Common myeloid progenitor, CD34-positive (primary cell): ENCODE measurements around the gene DNHD1.

ENCODE experiments used
- CTCF ChIA-PET: fragments of 350-600 bp; sonication (Branson Sonifier 250); formaldehyde crosslinking; loops from one replicate; lab custom pipeline; 2021; ENCODE audit warnings: antibody characterized with exemption; lab: Charles Lee
- POLR2A ChIA-PET: fragments of 350-600 bp; sonication (Branson Sonifier 250); formaldehyde crosslinking; loops from one replicate; lab custom pipeline; 2021; ENCODE audit warnings: antibody characterized with exemption; lab: Charles Lee
- DNase-seq, 3 donors: peaks; one replicate each; pipeline versions ENCODE4 v3.0.0 to v3.0.0-alpha.2; 2013
- H3K27ac ChIP-seq, 2 experiments: 1 replicate in 1 of 2; 2 replicates in 1 of 2; pipeline ENCODE4 v1.7.0; 2013; ENCODE audit warnings: inconsistent platforms in 2 of 2, low read length in 2 of 2, mild to moderate bottlenecking in 2 of 2, low read depth in 1 of 2, moderate library complexity in 1 of 2; ENCODE audit not compliant: severe bottlenecking in 2 of 2, insufficient read depth in 1 of 2, poor library complexity in 1 of 2
- H3K27me3 ChIP-seq, 5 experiments: replicated peaks in 2 of 5; 1 replicate in 3 of 5; 2 replicates in 2 of 5; pipeline versions ENCODE4 v1.6.1 to v1.7.0; 2013; ENCODE audit warnings: low read length in 4 of 5, mild to moderate bottlenecking in 2 of 5, moderate library complexity in 2 of 5, inconsistent platforms in 1 of 5; ENCODE audit not compliant: insufficient read depth in 5 of 5, control insufficient read depth in 4 of 5
- H3K36me3 ChIP-seq, 4 experiments: 1 replicate in 2 of 4; 2 replicates in 2 of 4; pipeline versions ENCODE4 v1.6.1 to v1.7.0; 2013; ENCODE audit warnings: low read length in 3 of 4, control low read depth in 1 of 4, mild to moderate bottlenecking in 1 of 4; ENCODE audit not compliant: control insufficient read depth in 4 of 4, insufficient read depth in 4 of 4
- H3K4me1 ChIP-seq, 4 experiments: 1 replicate in 3 of 4; 2 replicates in 1 of 4; pipeline versions ENCODE4 v1.6.1 to v1.7.1; 2013; ENCODE audit warnings: low read length in 3 of 4, mild to moderate bottlenecking in 3 of 4, control low read depth in 1 of 4, inconsistent platforms in 1 of 4, moderate library complexity in 1 of 4; ENCODE audit not compliant: control insufficient read depth in 4 of 4, insufficient read depth in 4 of 4; ENCODE audit errors: control extremely low read depth in 1 of 4
- H3K4me3 ChIP-seq, 7 experiments: 1 replicate in 4 of 7; 2 replicates in 3 of 7; pipeline versions ENCODE4 v1.5.1 to v1.7.0; 2013; ENCODE audit warnings: mild to moderate bottlenecking in 7 of 7, low read length in 6 of 7, moderate library complexity in 6 of 7, inconsistent platforms in 2 of 7, low read depth in 2 of 7, control low read depth in 1 of 7; ENCODE audit not compliant: insufficient read depth in 4 of 7, control insufficient read depth in 1 of 7; ENCODE audit errors: extremely low read depth in 1 of 7
- H3K9me3 ChIP-seq, 5 experiments: 1 replicate in 4 of 5; 2 replicates in 1 of 5; pipeline versions ENCODE4 v1.6.1 to v1.7.1; 2013; ENCODE audit warnings: low read length in 4 of 5, mild to moderate bottlenecking in 2 of 5, inconsistent platforms in 1 of 5, low read depth in 1 of 5, moderate library complexity in 1 of 5; ENCODE audit not compliant: control insufficient read depth in 4 of 5, insufficient read depth in 2 of 5; ENCODE audit errors: control extremely low read depth in 1 of 5
- WGBS: methylation state at CpG from one replicate; pipeline ENCODE4 v1.1.5; 2013; ENCODE audit not compliant: insufficient coverage; 5-methylcytosine and 5-hydroxymethylcytosine counted together

The DNHD1 gene

DNA sequence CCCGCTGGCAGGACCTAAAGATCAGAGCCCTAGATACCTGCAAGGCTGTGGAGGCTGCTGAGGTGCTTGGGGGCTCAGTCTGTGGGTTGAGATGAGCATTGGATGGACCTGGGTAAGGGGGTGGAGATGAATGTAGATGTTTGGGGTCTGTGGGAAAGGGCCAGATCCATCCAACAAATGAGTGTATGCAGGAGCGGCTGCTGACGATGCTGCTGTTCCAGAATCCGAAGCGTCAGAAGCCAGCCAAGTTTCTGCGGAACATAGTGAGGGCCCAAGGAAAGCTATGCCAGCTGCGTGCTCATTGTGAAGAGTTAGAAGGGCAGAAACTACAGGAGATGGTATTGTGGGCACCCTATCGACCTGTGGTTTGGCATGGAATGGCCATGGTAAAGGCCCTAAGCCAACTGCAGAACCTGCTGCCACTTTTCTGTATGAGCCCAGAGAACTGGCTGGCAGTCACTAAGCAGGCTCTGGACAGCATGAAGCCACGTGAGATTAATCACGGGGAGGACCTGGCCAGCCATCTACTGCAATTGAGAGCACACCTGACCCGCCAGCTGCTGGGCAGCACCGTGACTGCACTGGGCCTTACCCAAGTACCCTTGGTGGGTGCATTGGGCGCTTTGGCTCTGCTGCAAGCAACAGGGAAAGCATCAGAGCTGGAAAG, 69.8 kb downstream of the DNHD1 start:
- 90% methylated on average over 13 of the region's 13 CpGs for WGBS
- H3K27ac ChIP-seq: no peak overlapping the region
- H3K4me3 ChIP-seq: no peak overlapping the region
- H3K27me3 ChIP-seq: peaks cover 0 to 8% (median 0%) of the 10 kb centered on the region in 5 experiments
- no peaks in the 10 kb centered on the region for H3K9me3 ChIP-seq
- CTCF ChIA-PET: no interaction called here
- H3K4me1 ChIP-seq: peaks cover 0 to 17% (median 8%) of the 10 kb centered on the region in 4 experiments
- H3K36me3 ChIP-seq: peaks cover 0 to 13% (median 2%) of the 10 kb centered on the region in 4 experiments
- POLR2A ChIA-PET: no interaction called here
- no peak for DNase-seq

DNA sequence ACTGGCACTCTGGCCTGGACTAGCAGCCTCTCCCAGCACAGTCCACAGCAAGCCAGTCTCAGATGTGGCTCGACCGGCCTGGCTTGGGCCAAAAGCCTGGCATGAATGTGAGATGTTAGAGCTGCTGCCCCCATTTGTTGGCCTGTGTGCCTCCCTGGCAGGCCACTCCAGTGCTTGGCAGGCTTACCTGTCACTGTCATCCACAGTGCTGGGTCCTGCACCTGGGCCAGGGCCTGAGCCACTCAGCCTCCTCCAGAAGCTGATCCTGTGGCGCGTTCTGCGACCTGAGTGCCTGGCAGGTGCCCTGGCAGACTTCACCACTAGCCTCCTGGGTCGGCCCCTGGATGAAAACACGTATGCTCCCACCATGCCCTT, 70.3 kb downstream of the DNHD1 start:
- DNase-seq: no peak
- POLR2A ChIA-PET: no interaction called here
- Histone ChIP-seq H3K4me3 (no peak overlapping the region), H3K36me3 (peaks cover 0 to 13% (median 2%) of the 10 kb centered on the region in 4 experiments), H3K27me3 (peaks cover 0 to 8% (median 0%) of the 10 kb centered on the region in 5 experiments), H3K9me3 (no peaks in the 10 kb centered on the region), H3K4me1 (peaks cover 0 to 17% (median 8%) of the 10 kb centered on the region in 4 experiments), H3K27ac (no peak overlapping the region)
- 97% methylated on average over 5 of the region's 7 CpGs for WGBS
- CTCF ChIA-PET: no interaction called here

DNA sequence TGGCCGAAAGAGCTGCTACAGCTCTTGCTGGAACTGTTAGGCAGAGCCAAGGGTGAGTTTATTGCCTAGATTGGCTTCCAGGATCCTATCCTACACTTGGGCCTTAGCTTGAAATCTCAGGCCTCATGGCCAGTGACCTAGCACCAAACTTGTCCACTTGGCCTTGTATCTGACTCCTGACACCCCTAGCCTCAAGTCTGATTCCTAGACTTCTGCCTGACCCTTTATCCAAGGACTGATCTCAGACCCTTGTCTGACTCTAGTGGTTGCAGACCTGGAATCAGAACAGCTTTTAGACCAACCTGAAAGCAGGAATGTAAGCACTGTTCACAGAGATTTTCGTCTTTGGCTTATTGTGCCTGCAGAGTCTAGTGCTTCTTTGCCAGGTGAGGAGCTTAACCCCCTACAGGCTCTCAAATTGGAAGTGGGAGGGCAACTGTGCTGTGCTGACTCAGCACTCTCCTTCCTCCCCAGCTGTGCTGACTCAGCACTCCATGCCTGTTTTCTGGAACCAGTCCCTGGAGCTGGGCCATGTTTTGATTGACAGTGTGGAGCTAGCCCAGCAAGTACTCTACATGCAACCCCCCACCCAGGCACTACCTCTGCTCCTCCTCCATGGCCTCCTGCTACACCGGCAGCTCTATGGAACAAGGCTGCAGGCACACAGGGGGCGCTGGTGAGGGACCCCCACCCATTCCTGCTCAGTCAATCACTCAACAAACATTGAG, 71.3 kb downstream of the DNHD1 start:
- ChIA-PET CTCF (interaction anchor here (1.0 to 1.1 kb wide), 3 partner anchors 37 to 115 kb away, joined by 3 to 4 read pairs (median 4); partner anchors contain the start of gene MRPL17), POLR2A (no interaction called here)
- Histone ChIP-seq H3K36me3 (peaks cover 0 to 13% (median 2%) of the 10 kb centered on the region in 4 experiments), H3K4me1 (peaks cover 0 to 17% (median 8%) of the 10 kb centered on the region in 4 experiments), H3K9me3 (no peaks in the 10 kb centered on the region), H3K27ac (peak overlapping the region in 1 of 2 experiments; percentile 15), H3K4me3 (no peak overlapping the region), H3K27me3 (peaks cover 0 to 8% (median 0%) of the 10 kb centered on the region in 5 experiments)
- DNase-seq: peak; percentile 48 to 83 (median 80)
- WGBS: 74% methylated on average over 3 of the region's 4 CpGs

DNA sequence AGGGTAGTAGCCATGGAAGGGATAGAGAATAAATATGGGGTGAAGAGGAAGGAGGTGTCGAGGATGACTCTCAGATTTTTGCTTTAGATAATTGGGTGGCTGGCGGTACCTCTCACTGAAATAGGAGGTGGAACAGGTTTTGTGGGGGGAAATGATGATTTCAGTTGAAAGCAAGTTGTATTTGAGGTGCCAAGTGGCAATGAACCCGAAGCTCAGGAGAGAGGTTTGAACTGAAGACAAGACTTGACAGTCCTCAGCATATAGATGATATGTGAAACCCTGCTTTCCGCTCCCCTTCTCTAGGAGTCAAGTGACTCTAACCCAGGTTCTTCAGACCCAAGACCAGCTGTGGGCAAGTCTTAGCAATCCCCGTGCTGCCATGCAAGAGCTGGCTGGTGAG, 72.6 kb downstream of the DNHD1 start:
- WGBS: 79% methylated on average over 4 of the region's 5 CpGs
- DNase-seq: no peak

DNA sequence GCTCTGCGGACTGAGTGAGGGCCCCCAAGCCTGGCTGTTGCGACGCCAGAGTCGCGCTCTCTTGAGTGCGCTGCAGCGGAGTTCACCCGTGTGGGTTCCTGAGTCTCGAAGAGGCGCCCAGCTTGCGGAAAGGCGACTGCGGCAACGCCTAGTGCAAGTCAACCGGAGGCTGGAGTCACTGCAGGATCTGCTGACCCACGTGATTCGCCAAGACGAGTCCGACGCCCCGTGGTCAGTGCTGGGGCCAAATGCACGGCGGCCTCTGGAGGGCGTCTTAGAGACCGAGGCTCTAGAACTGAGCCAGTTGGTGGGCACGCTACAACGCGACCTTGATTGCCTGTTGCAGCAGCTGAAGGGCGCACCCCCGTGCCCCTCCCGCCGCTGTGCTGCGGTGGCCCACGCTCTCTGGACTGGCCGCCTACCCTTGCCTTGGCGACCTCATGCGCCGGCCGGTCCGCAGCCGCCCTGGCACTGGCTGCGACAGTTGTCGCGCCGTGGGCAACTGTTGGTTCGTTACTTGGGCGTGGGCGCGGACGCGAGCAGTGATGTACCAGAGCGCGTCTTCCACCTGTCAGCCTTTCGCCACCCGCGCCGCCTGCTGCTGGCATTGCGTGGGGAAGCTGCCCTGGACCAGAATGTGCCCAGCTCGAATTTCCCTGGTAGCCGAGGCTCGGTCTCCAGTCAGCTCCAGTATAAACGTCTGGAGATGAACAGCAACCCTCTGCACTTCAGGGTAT, 73.8 kb downstream of the DNHD1 start:
- no peak overlapping the region for H3K27ac ChIP-seq
- peaks cover 0 to 13% (median 0%) of the 10 kb centered on the region in 4 experiments for H3K36me3 ChIP-seq
- no peaks in the 10 kb centered on the region for H3K9me3 ChIP-seq
- peak overlapping the region in 1 of 7 experiments; percentile 20 for H3K4me3 ChIP-seq
- WGBS: 94% methylated on average over 62 of the region's 62 CpGs
- peaks cover 0 to 17% (median 8%) of the 10 kb centered on the region in 4 experiments for H3K4me1 ChIP-seq
- CTCF ChIA-PET: no interaction called here
- POLR2A ChIA-PET: no interaction called here
- H3K27me3 ChIP-seq: peaks cover 0 to 8% (median 0%) of the 10 kb centered on the region in 5 experiments
- no peak for DNase-seq

More for the DNA sequence above, 72.6 kb downstream of the DNHD1 start:
- Histone ChIP-seq H3K4me3 (no peak overlapping the region), H3K9me3 (no peaks in the 10 kb centered on the region), H3K36me3 (peaks cover 0 to 13% (median 0%) of the 10 kb centered on the region in 4 experiments), H3K27ac (no peak overlapping the region), H3K4me1 (peaks cover 0 to 17% (median 8%) of the 10 kb centered on the region in 4 experiments), H3K27me3 (peaks cover 0 to 8% (median 0%) of the 10 kb centered on the region in 5 experiments)
- ChIA-PET CTCF (interaction anchor here (1.3 kb wide), 1 partner anchor 27 kb away, joined by 4 read pairs; no protein-coding TSS in a partner anchor), POLR2A (no interaction called here)

DNA sequence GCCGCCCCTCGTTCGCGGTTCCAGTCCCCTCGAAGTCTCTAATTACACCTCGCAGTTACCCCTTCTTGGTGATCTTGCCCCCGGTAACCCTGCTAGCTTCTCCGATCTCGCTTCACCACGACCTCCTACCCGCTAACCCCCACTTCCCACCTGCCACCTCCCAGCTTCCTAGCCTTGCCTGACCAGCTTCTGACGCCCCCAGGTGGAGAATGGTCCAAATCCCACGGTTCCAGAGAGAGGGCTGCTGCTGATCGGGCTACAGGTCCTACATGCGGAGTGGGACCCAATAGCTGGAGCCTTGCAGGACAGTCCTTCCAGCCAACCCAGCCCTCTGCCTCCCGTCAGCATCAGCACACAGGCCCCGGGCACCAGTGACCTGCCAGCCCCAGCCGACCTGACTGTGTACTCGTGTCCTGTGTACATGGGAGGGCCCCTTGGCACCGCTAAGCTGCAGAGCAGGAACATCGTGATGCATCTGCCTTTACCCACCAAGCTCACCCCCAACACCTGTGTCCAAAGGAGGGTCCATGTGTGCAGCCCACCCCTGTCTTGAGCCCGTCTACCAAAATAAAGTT, 74.4 kb downstream of the DNHD1 start:
- ChIA-PET POLR2A (no interaction called here), CTCF (no interaction called here)
- peaks cover 0 to 17% (median 8%) of the 10 kb centered on the region in 4 experiments for H3K4me1 ChIP-seq
- DNase-seq: no peak
- peak overlapping the region in 1 of 7 experiments; percentile 30 for H3K4me3 ChIP-seq
- H3K27me3 ChIP-seq: peaks cover 0 to 8% (median 0%) of the 10 kb centered on the region in 5 experiments
- no peaks in the 10 kb centered on the region for H3K9me3 ChIP-seq
- WGBS: 89% methylated on average over 19 of the region's 22 CpGs
- no peak overlapping the region for H3K27ac ChIP-seq
- H3K36me3 ChIP-seq: peaks cover 0 to 13% (median 0%) of the 10 kb centered on the region in 4 experiments
